ENCODE results near the gene IFNW1.
A peak's percentile ranks its signal among the peaks of the same experiment; 100 is the strongest.

The IFNW1 gene

DNA sequence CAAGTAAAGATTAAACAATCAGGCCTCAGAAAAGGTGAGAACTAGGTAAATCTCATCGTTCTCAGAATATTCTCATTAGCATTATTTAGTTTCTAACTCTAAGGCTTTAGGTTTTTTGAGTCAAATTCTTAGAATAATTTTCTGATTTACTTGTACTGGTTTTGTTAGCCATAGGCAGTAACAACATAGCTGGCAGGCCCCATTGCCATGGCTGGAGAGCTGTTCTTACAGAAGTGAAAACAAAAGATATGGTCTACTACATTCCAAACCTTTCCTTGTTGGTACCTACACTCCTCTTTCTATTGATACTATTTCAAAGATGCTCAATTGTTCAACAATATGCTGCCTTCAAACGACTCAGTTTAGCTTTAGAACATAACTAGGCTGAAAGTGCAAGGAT lies 27.3 kb downstream of the IFNW1 start:
- H3K4me3 ChIP-seq (ENCODE audit: low read depth, low read length) = no peak overlapping the region
- DNase-seq (ENCODE audit: low read depth) = no peak

DNA sequence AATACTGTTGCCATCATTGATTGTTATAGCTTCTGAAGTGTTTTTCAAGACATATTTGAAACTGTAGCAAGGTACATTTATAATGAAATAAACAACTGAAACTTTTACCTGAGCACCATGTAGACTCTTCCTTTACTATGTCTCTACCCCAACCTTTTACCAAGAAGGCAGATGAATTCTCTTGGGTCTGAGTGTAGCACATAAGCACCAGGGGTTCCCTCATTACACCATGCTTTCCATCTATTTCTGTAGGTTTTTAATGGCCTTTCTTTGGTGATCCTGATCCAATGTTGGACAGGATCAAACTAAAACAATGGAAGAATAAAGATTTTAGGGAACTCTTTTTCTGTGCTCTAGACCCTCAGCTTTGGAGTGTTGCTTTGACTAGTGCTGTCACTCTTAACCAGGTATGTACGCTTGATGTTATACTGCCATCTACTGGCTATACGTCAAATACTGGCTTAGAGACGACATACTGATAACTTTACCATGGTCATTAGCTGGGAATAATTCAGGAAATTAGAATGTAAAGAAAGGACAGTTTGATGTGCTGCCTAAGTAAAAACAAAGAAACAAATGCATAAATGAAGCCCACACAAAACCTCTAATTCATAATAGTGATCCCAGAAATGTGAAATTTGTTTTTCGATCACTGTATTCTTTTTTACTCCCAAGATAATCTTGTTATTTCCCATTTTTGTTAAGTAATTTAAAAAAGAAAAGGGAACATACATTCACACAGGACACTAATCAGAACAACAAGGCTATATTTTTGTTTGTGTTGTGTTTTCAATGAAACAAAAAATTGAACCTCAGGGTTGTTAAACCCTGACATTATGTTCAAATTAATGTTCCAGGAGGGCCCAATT lies 30.7 kb downstream of the IFNW1 start:
- DNase-seq (ENCODE audit: low read depth) = peak; percentile 43

DNA sequence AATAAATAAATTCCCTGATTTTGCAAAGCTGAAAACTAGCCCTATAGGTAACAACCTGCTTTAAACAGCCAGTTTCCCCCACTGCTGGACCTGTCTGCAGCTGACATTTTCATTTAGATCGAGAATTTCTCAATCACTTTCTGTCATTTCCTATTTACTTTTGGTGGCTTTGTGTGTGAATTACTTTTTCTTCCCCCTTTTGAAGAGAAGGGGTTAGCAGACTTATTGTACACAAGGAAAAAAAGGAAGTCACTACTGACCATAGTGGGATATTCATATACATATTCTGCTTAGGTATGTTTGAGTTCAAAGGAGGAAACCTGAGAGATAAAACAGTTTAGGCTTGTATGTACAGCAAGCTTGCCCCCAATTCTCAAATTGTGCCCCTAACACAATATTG lies 36.8 kb downstream of the IFNW1 start:
- DNase-seq (ENCODE audit: low read depth) = no peak
- no peak overlapping the region for H3K4me3 ChIP-seq (ENCODE audit: low read depth, low read length)

More for the DNA sequence above, 30.7 kb downstream of the IFNW1 start:
- H3K4me3 ChIP-seq (ENCODE audit: low read depth, low read length) = no peak overlapping the region

- no peak for DNase-seq (ENCODE audit: low read depth)
- H3K4me3 ChIP-seq (ENCODE audit: low read depth, low read length) = no peak overlapping the region
Measured at GRCh38 chr9:21102305-21102704, 39.3 kb downstream of the IFNW1 start.

GRCh38 chr9:21097817-21098216 lies 43.8 kb downstream of the IFNW1 start:
- DNase-seq (ENCODE audit: low read depth) = no peak

GRCh38 chr9:21096901-21097255 lies 44.8 kb downstream of the IFNW1 start:
- H3K4me3 ChIP-seq (ENCODE audit: low read depth, low read length) = no peak overlapping the region

More at GRCh38 chr9:21097817-21098216, 43.8 kb downstream of the IFNW1 start:
- no peak overlapping the region for H3K4me3 ChIP-seq (ENCODE audit: low read depth, low read length)

GRCh38 chr9:21096172-21096900 lies 45.3 kb downstream of the IFNW1 start:
- H3K4me3 ChIP-seq (ENCODE audit: low read depth, low read length) = peak overlapping the region; percentile 7

More at GRCh38 chr9:21096901-21097255, 44.8 kb downstream of the IFNW1 start:
- no peak for DNase-seq (ENCODE audit: low read depth)

GRCh38 chr9:21095561-21095960 lies 46.1 kb downstream of the IFNW1 start:
- DNase-seq (ENCODE audit: low read depth) = no peak
- no peak overlapping the region for H3K4me3 ChIP-seq (ENCODE audit: low read depth, low read length)

More at GRCh38 chr9:21096172-21096900, 45.3 kb downstream of the IFNW1 start:
- DNase-seq (ENCODE audit: low read depth) = peak; percentile 29

All from skeletal muscle cell (primary cell).